22Rv1 (cell line): Measurements from ENCODE around the gene SIL1.

ENCODE experiments used
- CTCF ChIP-seq: fragments of 450-650 bp; IDR thresholded peaks from 2 replicates; pipeline ENCODE4 v1.5.1; 2017; ENCODE audit warnings: mild to moderate bottlenecking
- ZFX ChIP-seq: fragments of 450-650 bp; IDR thresholded peaks from 2 replicates; pipeline ENCODE4 v1.6.1; 2017; ENCODE audit warnings: antibody characterized with exemption, borderline replicate concordance

- TF ChIP-seq CTCF (no peak), ZFX (no peak)
Observed at GRCh38 chr5:139156814-139157213, 41.4 kb downstream of the SIL1 start.
